Measurements from ENCODE around the gene GULP1. TPM values are rescaled to one million over a fixed set of nuclear protein-coding genes. Genes with fewer than 3 reads are reported as not detected.
A peak's percentile ranks its signal among the peaks of the same experiment; 100 is the strongest.
"Not testable (repeated sequence)": the region's sequence is repeated elsewhere in the genome, so short reads cannot be mapped to it uniquely, and the experiment has no call there.

The GULP1 gene
- polyA plus RNA-seq, 3 donors = 64.1 to 70.4 (median 68.8) TPM

GRCh38 chr2:188588235-188588634 is 296.6 kb downstream of the GULP1 start:
- no peak for DNase-seq (ENCODE audit: low read depth in 3 of 3, low spot score in 2 of 3)

- DNase-seq (ENCODE audit: low read depth in 3 of 3, low spot score in 2 of 3) = no peak
These were observed 304.4 kb downstream of the GULP1 start for GRCh38 chr2:188596054-188596453.

- DNase-seq (ENCODE audit: low read depth in 3 of 3, low spot score in 2 of 3) = peak in 1 of 3 donors; percentile 18
These were observed 306.9 kb downstream of the GULP1 start for GRCh38 chr2:188598551-188598950.

GRCh38 chr2:188599140-188599539 is 307.5 kb downstream of the GULP1 start:
- no peak for DNase-seq (ENCODE audit: low read depth in 3 of 3, low spot score in 2 of 3)

GRCh38 chr2:188600536-188601210 is 309.0 kb downstream of the GULP1 start:
- DNase-seq (ENCODE audit: low read depth in 3 of 3, low spot score in 2 of 3) = no peak

GRCh38 chr2:188601391-188601790 is 309.7 kb downstream of the GULP1 start:
- DNase-seq (ENCODE audit: low read depth in 3 of 3, low spot score in 2 of 3) = no peak

GRCh38 chr2:188601927-188602326 is 310.3 kb downstream of the GULP1 start:
- no peak for DNase-seq (ENCODE audit: low read depth in 3 of 3, low spot score in 2 of 3)

- no peak for DNase-seq (ENCODE audit: low read depth in 3 of 3, low spot score in 2 of 3)
These were observed 312.9 kb downstream of the GULP1 start for GRCh38 chr2:188604579-188604978.

- DNase-seq (ENCODE audit: low read depth in 3 of 3, low spot score in 2 of 3) = not testable (repeated sequence)
These were observed 314.2 kb downstream of the GULP1 start for GRCh38 chr2:188605609-188606584.

- DNase-seq (ENCODE audit: low read depth in 3 of 3, low spot score in 2 of 3) = not testable (repeated sequence)
These were observed 314.9 kb downstream of the GULP1 start for GRCh38 chr2:188606596-188606995.

- no peak for DNase-seq (ENCODE audit: low read depth in 3 of 3, low spot score in 2 of 3)
These were observed 315.8 kb downstream of the GULP1 start for GRCh38 chr2:188607501-188607900.

GRCh38 chr2:188609321-188610049 is 317.8 kb downstream of the GULP1 start:
- no peak for DNase-seq (ENCODE audit: low read depth in 3 of 3, low spot score in 2 of 3)

GRCh38 chr2:188610050-188610444 is 318.4 kb downstream of the GULP1 start:
- DNase-seq (ENCODE audit: low read depth in 3 of 3, low spot score in 2 of 3) = no peak

- no peak for DNase-seq (ENCODE audit: low read depth in 3 of 3, low spot score in 2 of 3)
These were observed 319.2 kb downstream of the GULP1 start for GRCh38 chr2:188610827-188611226.

GRCh38 chr2:188619146-188619545 is 327.5 kb downstream of the GULP1 start:
- DNase-seq (ENCODE audit: low read depth in 3 of 3, low spot score in 2 of 3) = no peak

GRCh38 chr2:188620916-188621315 is 329.2 kb downstream of the GULP1 start:
- DNase-seq (ENCODE audit: low read depth in 3 of 3, low spot score in 2 of 3) = no peak

GRCh38 chr2:188622601-188623260 is 331.1 kb downstream of the GULP1 start:
- DNase-seq (ENCODE audit: low read depth in 3 of 3, low spot score in 2 of 3) = no peak

GRCh38 chr2:188623995-188624643 is 332.4 kb downstream of the GULP1 start:
- peak in 1 of 3 donors; percentile 9 for DNase-seq (ENCODE audit: low read depth in 3 of 3, low spot score in 2 of 3)

- no peak for DNase-seq (ENCODE audit: low read depth in 3 of 3, low spot score in 2 of 3)
These were observed 335.8 kb downstream of the GULP1 start for GRCh38 chr2:188627471-188627870.

All from right renal cortex interstitium (tissue), 3 donors.